Activated CD8-positive, alpha-beta memory T cell treated with anti-CD3 and anti-CD28 coated beads for 1 hour (primary cell): Measurements from ENCODE around the gene LRMDA.

ENCODE experiments used
- DNase-seq, 2 donors: peaks; one replicate each; pipeline ENCODE4 v3.0.0-alpha.2; 2020; ENCODE audit warnings: low read depth in 1 of 2; ENCODE audit errors: extremely low read depth in 1 of 2

LRMDA gene

DNA sequence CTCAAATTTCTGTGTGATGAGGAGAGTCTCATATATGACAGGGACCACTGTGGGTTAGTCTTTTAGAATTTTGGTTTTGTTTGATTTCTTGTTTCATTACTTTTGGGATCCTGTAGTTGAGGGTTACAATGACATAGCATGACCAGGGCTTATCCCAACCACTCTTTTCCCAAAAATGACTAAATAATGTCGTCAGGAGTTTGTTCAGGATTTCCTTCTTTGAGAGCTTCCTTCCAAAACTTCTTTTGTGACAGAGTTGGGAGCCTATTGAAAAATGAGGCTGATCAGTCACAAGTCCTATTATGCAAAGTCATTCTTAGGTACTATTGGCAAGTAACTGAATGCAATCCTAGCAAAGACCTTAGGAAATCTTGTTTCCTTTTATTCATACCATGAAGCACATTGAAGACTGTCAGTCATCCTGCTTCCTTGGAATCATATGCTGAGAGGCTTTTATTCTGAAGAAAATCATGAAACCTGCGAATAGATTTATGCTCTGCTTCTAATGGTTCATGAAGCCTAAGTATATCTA lies 498.3 kb downstream of the LRMDA start:
- DNase-seq, result no peak

DNA sequence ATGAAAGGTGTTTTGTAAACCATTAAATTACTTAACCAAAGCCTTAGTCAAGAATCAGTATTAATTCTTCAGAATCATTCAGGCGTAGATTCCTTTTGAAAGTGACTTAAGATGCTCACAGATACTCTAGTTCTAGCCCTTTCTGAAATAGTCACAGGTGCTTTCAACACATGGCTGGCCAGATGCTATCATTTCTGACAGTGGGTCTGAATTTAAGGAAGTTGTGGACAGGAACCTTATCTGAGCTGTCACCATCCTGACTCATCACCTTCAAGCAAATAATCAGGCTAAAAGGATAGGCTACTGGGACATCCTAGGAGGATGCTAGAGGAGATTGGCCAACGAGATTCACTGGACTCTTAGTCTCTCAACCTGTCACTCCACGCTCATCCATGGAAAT lies 501.5 kb downstream of the LRMDA start:
- DNase-seq, result no peak

DNA sequence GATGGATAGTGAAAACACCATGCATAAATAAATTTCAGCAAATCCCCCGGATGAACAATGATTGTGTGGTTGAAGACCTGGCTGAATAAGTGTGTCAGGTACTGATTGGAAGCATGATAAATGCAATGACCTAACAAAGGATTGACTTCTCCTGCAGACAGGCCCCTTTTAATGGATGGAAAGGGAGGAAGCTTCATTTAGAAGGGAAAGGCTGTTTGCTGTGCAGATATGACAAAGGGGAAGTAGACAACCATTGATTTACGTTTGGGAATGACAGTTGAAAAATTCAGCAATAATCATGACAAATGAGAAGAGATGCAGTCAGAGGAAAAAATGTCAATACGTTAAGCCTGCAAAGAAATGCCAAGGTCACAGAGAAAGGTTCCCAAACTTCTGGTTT lies 503.8 kb downstream of the LRMDA start:
- no peak for DNase-seq

DNA sequence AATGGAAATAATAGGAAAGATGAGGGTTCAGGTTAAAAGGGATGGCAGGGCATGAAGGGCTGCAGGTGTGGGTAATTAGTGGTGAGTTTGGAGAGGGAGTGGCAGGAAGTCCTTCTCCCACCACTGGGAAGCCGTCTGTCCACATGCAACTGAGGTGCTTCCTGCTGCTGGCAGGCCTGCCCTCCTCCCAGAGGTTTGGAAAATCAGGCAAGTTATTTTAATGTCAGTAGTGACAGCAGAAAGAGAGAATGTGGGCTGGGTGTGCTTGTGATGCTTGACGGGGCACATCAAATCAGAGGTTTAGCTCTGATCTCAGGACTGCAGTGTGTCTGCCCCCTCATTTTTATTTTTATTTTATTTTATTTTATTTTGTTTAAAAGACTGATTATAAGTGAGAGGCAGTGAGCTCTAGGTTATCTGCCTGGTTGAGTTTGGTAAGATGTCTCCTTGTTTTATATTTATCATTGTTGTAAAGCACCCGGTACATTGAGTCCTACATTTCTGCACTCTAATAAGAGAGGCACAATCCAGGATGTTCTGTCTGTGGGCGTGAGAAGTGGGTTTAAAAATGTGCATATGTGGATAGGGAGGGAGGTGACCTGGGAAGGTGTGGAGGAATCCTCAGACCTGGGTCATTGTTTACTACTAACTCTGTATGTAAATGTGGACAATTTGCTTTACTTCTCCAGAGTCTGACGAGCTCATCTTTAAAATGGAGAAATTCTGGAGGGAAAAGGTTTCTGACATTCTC lies 504.4 kb downstream of the LRMDA start:
- no peak for DNase-seq

DNA sequence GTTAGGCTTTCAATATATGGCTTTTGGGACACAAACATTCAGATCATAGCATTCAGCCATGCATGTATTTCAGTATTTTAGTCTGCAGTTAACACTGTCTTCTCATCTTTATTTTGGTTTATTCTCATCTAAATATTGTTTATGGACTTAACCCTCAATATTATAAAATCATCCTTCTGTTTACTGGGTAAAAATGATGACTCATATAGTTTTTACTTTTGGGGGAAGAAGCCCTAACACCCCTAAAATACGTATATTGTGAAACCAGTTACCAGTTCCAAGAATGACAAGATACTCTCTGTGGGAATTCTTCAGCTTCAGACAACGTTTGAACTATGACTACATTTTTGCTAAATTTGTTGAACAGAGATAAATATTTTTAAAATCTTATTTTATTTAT lies 505.4 kb downstream of the LRMDA start:
- DNase-seq, result no peak

DNA sequence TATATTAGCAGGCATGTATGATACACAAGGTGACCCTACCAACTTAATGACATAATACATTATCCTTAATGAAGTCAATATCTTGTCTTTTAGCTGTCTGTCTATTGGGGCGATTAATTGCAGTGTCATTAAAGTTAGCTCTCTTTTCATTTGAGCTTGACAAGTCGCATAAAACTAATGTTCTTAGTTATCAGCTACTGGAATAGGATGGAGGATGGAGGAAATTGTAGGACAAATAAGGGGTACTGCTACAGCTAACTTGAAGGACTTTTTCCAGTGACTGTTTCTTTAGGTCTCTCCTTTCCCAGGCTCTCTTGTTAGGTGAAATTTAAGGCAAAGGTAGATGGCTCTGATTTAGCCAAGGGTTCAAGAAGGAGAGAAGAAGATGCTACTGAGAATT lies 506.4 kb downstream of the LRMDA start:
- DNase-seq, result no peak

DNA sequence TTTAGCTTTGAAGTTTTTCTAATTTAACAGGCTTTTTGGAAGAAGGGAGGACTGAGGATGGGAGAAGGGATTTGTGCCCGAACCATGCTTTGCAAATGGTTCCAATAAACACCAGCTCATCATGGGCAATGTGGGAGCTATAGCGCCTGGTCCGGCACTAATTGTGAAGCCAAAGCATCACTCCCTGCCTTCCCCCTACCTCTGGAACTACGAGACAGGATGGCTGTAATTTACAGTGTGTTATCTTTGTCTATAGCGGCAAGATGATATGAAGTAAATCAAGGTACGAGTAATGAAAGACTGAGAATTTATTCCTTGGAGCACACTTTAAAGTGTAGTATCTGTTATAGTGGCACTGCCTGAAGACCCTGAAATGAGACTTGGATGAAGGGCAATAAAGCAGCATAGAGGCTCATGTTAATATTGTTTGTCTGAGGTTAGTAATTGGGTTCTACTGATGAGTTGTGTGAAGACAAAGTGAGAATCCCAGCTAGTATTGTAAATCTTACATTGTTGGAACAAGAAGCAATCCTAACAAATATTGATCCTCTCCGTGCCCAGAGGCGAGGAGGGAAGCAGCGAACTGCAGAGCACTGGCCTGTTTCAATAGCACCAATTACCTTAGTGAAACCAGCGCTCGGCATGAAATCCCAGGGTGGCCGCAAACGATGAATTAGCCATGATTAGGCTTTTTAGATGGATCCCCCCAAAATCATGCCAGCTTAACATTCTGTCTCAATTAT lies 507.1 kb downstream of the LRMDA start:
- no peak for DNase-seq

DNA sequence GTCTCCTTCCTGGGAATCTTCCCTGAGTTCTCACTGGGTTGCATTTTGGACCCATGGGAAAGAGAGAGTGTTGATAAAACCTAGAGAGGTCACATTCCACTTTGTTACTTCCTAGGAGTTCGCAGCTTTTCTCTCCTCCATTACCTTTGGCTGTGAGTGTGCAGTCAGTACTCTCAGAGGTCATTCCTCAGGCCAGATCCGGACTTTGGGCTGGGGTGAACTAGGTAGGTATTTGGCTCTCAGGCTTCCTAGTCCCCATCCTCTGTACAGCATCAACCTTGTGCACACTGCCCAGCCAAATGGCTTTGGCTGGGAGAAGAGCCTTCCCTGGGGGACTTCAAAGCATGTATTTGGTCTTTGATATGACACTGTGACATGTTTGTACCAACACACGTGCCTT lies 508.1 kb downstream of the LRMDA start:
- no peak for DNase-seq

DNA sequence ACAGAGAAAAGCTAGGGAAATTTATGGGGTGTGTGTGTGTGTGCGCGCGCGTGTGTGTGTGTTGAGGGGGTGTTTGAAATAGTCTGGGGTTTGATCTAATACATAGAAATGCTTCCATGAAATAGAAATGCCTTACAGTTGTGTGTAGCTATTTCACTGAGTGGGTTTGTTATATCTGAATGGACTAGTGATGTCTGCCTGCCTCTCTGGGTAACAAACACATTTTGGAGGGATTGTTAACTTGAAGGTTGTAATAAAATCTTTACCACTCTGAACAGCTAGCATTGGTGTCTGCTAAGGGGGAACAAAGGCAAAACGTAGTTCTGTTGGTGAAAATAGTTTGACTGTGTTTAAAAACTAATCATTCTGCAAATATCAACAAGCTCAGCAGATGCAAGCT lies 509.3 kb downstream of the LRMDA start:
- no peak for DNase-seq

DNA sequence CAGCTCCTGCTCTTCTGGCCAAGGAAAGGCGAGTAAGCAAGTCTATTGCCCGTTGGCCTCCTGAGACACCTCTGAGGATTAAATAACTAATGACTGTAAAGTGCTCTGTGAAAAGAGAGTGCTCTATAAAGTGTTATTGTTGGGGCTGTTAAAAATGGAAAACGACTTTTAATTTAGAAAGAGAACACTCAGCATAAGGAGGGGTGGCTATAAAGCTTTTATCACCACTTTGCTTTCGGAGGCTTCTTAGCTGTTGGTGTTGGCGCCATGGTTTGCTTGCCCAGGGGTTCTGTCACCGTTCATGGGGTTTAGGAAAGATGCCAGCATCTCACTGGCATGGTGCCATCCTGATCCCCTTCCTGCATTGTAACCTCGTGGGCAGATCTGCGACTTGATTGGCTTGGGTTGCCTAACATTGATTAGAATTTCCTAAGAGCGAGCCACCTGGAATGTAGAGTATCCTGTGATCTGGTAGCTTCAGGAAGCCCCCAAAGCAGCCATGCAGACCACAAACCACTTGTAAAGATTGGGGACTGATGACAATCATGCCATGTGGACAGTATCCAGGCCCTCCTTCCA lies 509.9 kb downstream of the LRMDA start:
- DNase-seq, result no peak

DNA sequence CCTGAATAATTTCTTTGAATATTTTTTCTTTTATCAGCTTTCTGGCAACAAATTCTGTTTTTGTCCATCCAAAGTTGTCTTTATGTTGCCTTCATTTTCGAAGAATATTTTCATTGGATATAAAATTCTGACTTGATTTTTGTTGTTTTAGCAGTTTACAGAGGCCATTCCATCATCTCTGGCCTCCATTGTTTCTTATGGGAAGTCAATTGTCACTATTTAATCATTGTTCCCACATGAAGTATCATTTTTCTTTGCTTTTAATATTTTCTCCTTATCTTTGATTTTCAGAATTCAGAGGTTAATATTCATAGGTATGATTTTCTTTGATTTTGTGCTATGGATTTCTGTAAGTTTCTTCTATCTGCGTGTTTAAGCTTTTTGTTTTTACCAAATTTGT lies 512.6 kb downstream of the LRMDA start:
- DNase-seq, result no peak

DNA sequence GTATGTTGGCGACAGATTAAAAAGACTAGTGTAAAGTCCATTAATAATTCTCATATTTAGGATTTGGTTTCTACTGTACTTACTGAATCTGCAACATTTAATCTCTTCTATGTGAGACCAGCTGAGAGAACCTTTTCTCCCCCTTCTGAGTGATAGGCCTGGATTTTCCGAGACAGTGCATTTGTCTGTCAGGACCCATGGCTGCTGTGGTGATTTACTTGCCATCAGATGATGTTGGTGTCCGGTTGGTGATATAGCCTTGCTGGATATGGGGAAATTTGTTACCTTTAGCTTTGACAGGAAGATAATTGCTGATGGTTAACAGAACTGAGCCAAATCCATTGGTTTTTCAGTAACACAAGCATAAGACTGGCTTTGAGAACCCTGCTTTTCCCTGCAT lies 517.2 kb downstream of the LRMDA start:
- DNase-seq, result no peak

DNA sequence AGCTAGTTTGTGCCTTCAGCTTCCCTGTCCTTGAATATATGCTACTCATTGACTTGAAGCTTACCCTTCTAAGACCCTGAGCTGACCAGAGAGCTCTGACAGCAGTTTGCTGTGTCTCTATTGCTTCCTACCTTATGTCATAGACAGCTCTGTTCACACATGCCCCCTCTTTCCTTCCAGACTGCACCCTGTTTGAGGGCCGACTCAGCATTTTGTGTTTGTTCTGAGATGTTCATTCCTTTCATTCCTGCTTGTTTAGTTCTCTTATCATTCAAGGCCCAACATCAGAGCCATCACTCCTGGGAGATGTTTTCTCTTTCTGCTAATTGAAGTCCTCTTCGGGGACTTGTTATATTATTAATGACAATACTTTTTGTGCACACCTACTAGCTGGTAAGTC lies 518.9 kb downstream of the LRMDA start:
- DNase-seq, result no peak

DNA sequence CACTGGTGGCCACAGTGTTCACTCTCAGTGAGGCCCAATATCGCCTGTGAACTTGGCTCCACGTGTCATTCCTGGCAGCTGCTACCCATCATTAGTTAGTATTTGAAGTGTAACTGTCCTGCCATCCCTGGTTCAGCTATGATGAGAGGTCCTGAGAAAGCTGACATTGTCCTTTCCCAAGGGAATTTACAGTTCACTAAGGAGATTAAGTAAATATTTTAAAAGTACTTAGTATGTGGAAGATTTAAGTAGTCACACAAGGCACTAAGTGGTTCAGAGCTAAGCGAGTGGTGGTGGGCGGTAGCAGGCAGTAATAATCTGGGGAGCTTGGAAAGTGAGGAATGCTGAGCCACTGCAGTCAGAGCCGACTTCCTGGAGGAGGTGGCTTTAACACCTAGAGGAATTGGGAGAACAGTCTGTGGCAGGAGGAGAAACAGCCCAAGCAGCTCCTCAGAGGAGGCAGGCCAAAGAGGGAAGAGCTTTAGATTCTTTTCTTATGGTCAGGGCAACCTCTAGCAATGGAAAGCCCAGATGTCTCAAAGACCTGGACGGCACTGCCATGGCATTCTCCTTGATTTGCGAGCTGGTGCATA lies 519.7 kb downstream of the LRMDA start:
- DNase-seq, result no peak

DNA sequence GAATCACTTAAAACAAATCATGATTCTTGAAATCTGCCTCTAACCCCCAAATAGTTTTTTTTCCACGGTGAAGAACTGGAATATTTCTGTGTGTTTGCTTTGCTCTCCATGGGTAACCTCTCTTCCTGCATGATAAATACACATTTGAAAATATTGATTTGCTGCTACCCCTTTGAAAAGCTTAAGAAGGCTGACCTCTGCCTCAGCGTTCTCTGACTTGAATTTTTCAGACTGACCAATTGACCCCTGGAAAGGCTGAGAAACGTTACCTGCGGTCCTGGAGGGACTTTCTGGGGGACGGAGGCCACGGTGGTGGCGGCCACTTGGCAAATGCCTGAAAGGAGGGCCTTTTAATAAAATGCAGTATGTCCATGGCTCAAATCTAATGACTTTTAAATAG lies 520.2 kb downstream of the LRMDA start:
- DNase-seq, result no peak

DNA sequence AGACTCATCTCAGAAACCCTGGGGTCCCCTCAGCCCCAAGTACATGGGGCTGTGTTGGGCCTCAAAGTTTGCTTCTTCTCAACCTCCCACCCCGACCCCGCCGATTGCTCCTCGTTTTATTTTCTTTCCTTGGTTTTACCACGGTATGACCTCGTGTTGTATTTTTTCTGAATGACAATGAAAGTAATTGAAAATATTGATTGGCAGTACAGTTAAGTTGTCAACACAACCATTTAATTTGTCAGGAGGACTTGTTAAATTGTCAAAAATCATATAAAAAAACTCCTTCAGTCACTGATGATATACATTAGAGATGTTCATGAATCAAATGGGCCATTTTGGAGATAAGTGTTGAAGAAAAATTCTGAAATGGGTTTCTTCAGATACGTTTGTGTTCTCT lies 520.7 kb downstream of the LRMDA start:
- no peak for DNase-seq

DNA sequence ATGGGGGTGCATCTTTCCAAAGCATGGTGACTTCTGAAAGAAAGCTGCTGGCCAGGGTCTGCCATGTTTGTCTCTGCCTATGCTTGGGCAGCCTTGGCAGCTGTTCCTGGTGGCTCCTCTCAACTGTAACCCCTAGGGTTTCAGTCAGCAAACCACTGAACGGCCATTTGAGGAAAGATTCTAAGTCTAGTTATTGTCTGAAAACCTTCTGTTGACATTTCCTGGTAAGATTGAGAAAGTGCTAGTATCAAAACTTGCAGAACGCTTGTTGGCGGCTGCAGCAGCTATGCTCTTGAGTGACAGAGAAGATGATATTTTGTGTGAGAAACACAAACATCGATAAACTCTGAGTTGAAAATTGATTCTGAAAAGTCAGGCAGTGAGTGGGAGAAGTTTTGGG lies 523.1 kb downstream of the LRMDA start:
- no peak for DNase-seq

DNA sequence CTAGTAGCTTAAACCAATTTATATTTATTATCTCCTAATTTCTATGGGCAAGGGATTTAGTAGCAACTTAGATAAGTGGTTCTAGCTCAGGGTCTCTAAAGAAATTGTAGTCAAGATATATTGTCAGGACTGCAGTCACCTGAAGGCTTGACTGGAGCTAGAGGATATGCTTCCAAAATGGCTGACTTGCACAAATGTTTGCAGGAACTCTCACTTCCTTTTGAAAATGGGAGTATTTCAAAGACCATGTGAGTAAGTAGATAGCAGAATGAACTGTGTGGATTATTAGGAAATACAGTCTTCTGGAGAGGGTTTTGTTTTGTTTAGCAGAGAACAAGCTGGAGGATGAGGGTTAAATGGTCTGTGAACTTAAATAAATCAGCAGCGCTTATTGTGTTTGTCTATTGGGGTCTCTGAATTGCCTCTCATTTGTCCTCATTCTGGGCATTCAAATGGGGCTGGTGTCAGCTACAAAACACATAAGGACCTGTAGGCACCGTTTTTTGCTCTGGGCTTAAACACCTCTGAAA lies 524.6 kb downstream of the LRMDA start:
- DNase-seq, result no peak

DNA sequence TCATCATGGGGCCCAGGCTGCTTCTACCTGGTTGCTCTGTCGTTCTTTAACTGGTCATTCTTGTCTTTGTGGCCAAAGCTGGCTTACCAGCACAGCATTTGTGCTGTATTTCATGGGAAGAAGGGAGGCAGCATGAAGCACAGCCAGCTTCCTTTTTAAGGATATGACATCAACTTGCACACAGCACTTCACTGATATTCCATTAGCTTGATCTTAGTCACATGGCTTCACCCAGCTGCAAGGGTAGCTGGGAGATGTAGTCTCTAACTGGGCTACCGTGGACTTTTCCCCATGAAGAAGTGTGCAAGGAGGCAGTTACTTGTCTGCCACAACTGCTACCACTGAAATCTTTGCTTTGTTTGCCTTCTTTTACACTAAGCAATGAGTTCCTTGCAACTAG lies 525.2 kb downstream of the LRMDA start:
- DNase-seq, result no peak

DNA sequence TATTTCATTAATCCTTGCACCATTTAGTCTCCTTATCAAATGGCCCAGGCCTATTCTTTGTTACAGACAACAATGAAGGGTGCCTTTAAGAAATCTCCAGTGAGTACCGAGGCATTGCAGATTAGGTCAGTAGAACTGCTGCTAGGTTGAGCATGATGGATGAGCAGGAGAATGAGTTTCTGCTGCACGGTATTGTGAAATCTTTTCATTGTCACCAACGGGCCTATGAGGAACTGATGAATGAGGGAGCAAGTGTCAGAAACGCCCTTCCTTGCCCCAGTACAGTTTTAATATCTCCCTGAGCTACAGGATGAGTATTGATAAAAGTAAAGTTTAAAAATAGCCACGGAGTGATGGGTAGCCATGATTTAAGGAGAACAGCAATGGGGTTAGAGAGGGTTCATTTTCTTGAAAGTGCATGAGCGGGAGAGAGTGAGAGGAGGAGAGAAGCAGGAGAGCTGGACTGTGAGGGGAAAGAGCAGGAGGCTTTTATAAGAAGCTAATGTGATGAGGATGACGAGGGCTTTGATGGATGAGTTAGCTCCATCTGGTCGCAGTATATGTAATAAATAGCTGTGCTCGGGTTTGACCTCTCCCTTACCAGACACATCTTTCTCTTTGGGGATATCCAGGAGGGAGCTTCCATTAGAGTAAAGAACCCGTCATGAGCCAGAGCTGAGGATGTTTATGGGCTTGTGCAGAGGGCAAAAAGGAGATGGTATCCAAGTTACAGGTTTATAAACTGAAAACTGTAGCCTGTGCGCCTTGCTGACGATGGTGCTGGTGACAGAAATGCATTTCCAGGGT lies 526.1 kb downstream of the LRMDA start:
- no peak for DNase-seq

DNA sequence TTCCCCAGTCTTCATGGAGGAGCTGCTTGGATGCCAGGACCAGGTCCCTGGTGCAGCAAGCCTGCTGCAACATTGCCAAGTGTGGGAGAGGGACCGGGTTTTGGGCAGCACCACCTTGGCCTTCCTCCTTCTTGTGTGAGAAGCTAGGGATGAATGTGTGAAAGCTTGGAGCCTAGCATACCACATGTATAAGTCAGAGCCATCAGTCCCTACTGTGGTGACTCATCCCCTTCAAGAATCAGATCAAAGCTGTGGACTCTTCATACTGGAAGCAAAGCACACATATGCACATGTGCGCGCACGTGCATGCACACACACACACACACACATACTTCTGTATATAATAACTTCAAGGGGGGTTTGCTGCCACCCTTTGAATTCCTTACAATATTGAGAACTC lies 527.8 kb downstream of the LRMDA start:
- no peak for DNase-seq
